Mucosa of descending colon (tissue), 3 donors: ENCODE results near the gene SHISA7. TPM values are rescaled to one million over a fixed set of nuclear protein-coding genes. Genes with fewer than 3 reads are reported as not detected.
A peak's percentile ranks its signal among the peaks of the same experiment; 100 is the strongest.
"Not testable (repeated sequence)": the region's sequence is repeated elsewhere in the genome, so short reads cannot be mapped to it uniquely, and the experiment has no call there.

ENCODE experiments used
- ATAC-seq: fragments of 200-7000 bp; cut with Tn5 transposase; one replicate; pipeline ENCODE4 v1.9.1; 2020; ENCODE audit warnings: mild to moderate bottlenecking, moderate library complexity
- DNase-seq, 3 donors: peaks; one replicate each; pipeline ENCODE4 v3.0.0-alpha.2; 2020
- H3K36me3 ChIP-seq: fragments of 200-600 bp; one replicate; pipeline ENCODE4 v1.8.0; 2021; ENCODE audit warnings: low read depth, mild to moderate bottlenecking
- H3K4me1 ChIP-seq: fragments of 200-600 bp; one replicate; pipeline ENCODE4 v1.8.0; 2021; ENCODE audit warnings: low read depth, mild to moderate bottlenecking
- H3K4me3 ChIP-seq: fragments of 200-600 bp; one replicate; pipeline ENCODE4 v1.8.0; 2021; ENCODE audit warnings: mild to moderate bottlenecking
- H3K9me3 ChIP-seq: fragments of 200-600 bp; one replicate; pipeline ENCODE4 v1.8.0; 2021; ENCODE audit warnings: mild to moderate bottlenecking
- CTCF ChIP-seq: fragments of 200-600 bp; IDR thresholded peaks from one replicate; pipeline ENCODE4 v1.8.0; 2022; ENCODE audit warnings: antibody characterized with exemption, mild to moderate bottlenecking
- intact Hi-C, 2 donors: fragments of 100-400 bp; cut with DNase I in 1 of 2; cut with micrococcal nuclease in 1 of 2; formaldehyde crosslinking; loops; one replicate each; pipeline versions ENCODE4 v1.11.0 to v1.11.1; 2022; cut with DNase I, micrococcal nuclease
- total RNA-seq, 3 donors: library from RNA; stranded (reverse); fragmentation: NEBNext Ultra II Directional in 2 of 3; extraction: Animal tissue kit (Norgen Biotek cat#: 25700) in 2 of 3; gene quantifications; one replicate each; pipeline versions ENCODE4 v1.2.1 to v1.2.4, GENCODE V29; 2021 to 2023
- donor health status: DM: no; HTN: no; CAD: no; lungs with moderate emphysema.
- donor health status: DM: no; HTN: no; CAD: no.
- donor health status: DM: no; HTN: yes; CAD: no.

SHISA7 gene
- total RNA-seq, 3 donors from 2014 or later, result 0.35 TPM; not detected in 2

- Histone ChIP-seq H3K9me3 (no peaks in the 10 kb centered on the region), H3K36me3 (no peaks in the 10 kb centered on the region), H3K4me1 (no peaks in the 10 kb centered on the region), H3K4me3 (no peak overlapping the region)
- DNase-seq (no peak), ATAC-seq (no peak)
- no peak for TF ChIP-seq CTCF
- intact Hi-C loops, result no loop called here
These were observed 24.0 kb downstream of the SHISA7 start for GRCh38 chr19:55419103-55419502.

GRCh38 chr19:55418185-55418584, 24.9 kb downstream of the SHISA7 start:
- H3K4me3 ChIP-seq, result no peak overlapping the region
- intact Hi-C loops, result no loop called here
- TF ChIP-seq CTCF, result peak; percentile 33
- ATAC-seq, result peak; percentile 94
- DNase-seq, result peak in 2 of 3 donors; percentile 41 to 80
- H3K36me3 ChIP-seq, result no peaks in the 10 kb centered on the region
- no peaks in the 10 kb centered on the region for H3K4me1 ChIP-seq
- H3K9me3 ChIP-seq, result no peaks in the 10 kb centered on the region

- Histone ChIP-seq H3K4me1 (peaks cover 12% of the 10 kb centered on the region), H3K4me3 (no peak overlapping the region), H3K9me3 (no peaks in the 10 kb centered on the region), H3K36me3 (peaks cover 5% of the 10 kb centered on the region)
- no peak for ATAC-seq
- no peak for TF ChIP-seq CTCF
- intact Hi-C loops, result no loop called here
- DNase-seq, result no peak
These were observed 32.9 kb downstream of the SHISA7 start for GRCh38 chr19:55410168-55410567.

- H3K4me1 ChIP-seq, result peaks cover 12% of the 10 kb centered on the region
- intact Hi-C loops, H3K4me3 ChIP-seq, H3K36me3 ChIP-seq, H3K9me3 ChIP-seq, ATAC-seq: not testable (repeated sequence)
- peak in 1 of 3 donors; percentile 20 for DNase-seq
These were observed 33.9 kb downstream of the SHISA7 start for GRCh38 chr19:55409179-55409578.

- no peak for TF ChIP-seq CTCF
- intact Hi-C loops, result no loop called here
- no peak for ATAC-seq
These were observed 34.6 kb downstream of the SHISA7 start for GRCh38 chr19:55408533-55408872.

GRCh38 chr19:55407800-55408532, 35.1 kb downstream of the SHISA7 start:
- ATAC-seq, result peak; percentile 97
- peak overlapping the region; percentile 84 for H3K4me3 ChIP-seq
- no peak for TF ChIP-seq CTCF
- intact Hi-C loops, result no loop called here
- H3K36me3 ChIP-seq, result peaks cover 5% of the 10 kb centered on the region
- DNase-seq, result peak; percentile 98 to 99 (median 98)
- peaks cover 12% of the 10 kb centered on the region for H3K4me1 ChIP-seq
- no peaks in the 10 kb centered on the region for H3K9me3 ChIP-seq

More at GRCh38 chr19:55408533-55408872, 34.6 kb downstream of the SHISA7 start:
- no peak for DNase-seq
- peaks cover 12% of the 10 kb centered on the region for H3K4me1 ChIP-seq
- peak overlapping the region; percentile 84 for H3K4me3 ChIP-seq
- no peaks in the 10 kb centered on the region for H3K9me3 ChIP-seq
- peaks cover 5% of the 10 kb centered on the region for H3K36me3 ChIP-seq

- intact Hi-C loops, result not testable (repeated sequence)
These were observed 35.6 kb downstream of the SHISA7 start, which contains the start of gene UBE2S for GRCh38 chr19:55407550-55407799. UBE2S (minus strand) TSS chr19:55407788; CDS start chr19:55407589, 199 bp downstream.

More at GRCh38 chr19:55407550-55407799, 35.6 kb downstream of the SHISA7 start, which contains the start of gene UBE2S:
- H3K36me3 ChIP-seq, ATAC-seq, DNase-seq, H3K9me3 ChIP-seq: not testable (repeated sequence)
- Histone ChIP-seq H3K4me3 (peak within 1 kb of the TSS; percentile 84), H3K4me1 (peaks cover 12% of the 10 kb centered on the region)
